ENCODE data around the gene GNAQ.

Gene GNAQ

DNA sequence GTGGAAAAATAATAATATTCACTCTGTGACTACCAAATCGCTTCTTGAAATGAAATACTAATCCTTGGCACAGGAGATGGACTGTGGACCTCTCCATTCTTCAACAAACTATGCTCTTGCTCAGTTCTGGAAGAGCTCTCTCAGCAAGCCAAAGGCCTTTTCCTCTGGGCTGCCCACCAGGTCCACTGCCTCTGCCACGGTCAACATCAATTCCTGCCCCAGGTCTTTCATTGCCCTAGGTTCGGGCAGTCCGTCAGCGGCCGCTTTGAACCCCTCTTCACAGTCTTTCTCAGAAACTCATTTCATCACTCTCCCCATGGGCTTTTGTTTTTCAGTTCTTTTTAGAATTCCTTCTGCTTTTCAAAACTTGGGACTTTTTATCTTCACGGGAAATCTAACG, 64.9 kb downstream of the GNAQ start:
- Histone ChIP-seq H3K4me3 (ENCODE audit: low read length) (no peak overlapping the region), H3K4me1 (ENCODE audit: control insufficient read depth, insufficient read depth, low read length) (peaks cover 4% of the 10 kb centered on the region), H3K9ac (ENCODE audit: low read length) (no peak overlapping the region), H3K27me3 (replicated peaks; ENCODE audit: control insufficient read depth, insufficient read depth, low read length) (no peaks in the 10 kb centered on the region), H3K36me3 (ENCODE audit: control insufficient read depth, insufficient read depth, low read length, severe bottlenecking) (peaks cover 3% of the 10 kb centered on the region), H3K9me3 (ENCODE audit: control insufficient read depth, low read length) (no peaks in the 10 kb centered on the region)
- DNase-seq (ENCODE audit: low read depth) = no peak

DNA sequence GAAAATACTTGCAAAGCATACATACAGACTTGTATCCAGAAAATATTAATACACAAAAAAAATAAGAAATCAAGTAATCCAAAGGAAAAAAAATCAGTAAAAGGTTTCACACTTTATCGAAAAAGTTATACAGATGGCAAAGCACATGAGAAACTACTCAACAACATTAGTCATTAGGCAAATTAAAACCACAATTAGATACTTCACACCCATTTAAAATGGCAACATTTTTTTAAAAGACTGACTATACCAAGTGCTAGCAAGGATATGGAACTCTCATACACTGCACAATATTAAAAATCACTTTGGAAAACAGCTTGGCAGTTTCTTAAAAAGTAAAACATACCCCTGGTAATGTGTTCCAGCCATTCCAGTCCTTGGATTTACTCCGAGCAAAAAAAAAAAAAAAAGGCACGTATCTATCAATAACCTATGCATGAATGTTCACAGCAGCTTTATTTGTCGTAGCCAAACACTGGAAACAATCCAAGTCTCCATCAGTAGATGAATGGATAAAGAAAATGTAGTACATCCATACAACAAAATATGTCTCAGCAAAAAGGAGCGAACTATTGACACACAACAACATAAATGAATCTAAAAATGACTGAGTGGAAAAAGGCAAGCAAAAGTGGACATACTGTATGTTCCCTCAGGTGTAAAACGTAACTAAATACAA, 66.0 kb downstream of the GNAQ start:
- H3K4me3 ChIP-seq (ENCODE audit: low read length) = no peak overlapping the region
- H3K9ac ChIP-seq (ENCODE audit: low read length) = no peak overlapping the region
- no peaks in the 10 kb centered on the region for H3K27me3 ChIP-seq (replicated peaks; ENCODE audit: control insufficient read depth, insufficient read depth, low read length)
- H3K9me3 ChIP-seq (ENCODE audit: control insufficient read depth, low read length) = no peaks in the 10 kb centered on the region
- DNase-seq (ENCODE audit: low read depth) = no peak
- H3K36me3 ChIP-seq (ENCODE audit: control insufficient read depth, insufficient read depth, low read length, severe bottlenecking) = peaks cover 3% of the 10 kb centered on the region
- H3K4me1 ChIP-seq (ENCODE audit: control insufficient read depth, insufficient read depth, low read length) = peaks cover 15% of the 10 kb centered on the region

DNA sequence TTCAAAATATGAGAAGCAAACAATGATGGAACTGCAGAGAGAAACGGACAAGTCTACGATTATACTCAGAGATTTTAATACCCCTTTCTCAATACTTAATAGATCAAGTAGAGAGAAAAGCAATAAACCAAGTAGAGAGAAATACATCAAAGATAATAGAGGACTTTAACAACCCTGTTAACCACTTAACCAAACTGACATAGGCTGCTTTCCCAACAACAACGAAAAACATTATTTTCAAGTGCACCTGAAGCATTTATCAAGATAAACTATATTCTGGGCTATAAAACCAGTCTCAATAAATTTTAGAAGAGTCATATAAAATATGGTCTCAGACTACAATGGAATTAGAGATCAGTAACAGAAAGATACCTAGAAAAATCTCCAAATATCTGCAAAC, 67.4 kb downstream of the GNAQ start:
- no peaks in the 10 kb centered on the region for H3K9me3 ChIP-seq (ENCODE audit: control insufficient read depth, low read length)
- no peaks in the 10 kb centered on the region for H3K27me3 ChIP-seq (replicated peaks; ENCODE audit: control insufficient read depth, insufficient read depth, low read length)
- peaks cover 24% of the 10 kb centered on the region for H3K4me1 ChIP-seq (ENCODE audit: control insufficient read depth, insufficient read depth, low read length)

DNA sequence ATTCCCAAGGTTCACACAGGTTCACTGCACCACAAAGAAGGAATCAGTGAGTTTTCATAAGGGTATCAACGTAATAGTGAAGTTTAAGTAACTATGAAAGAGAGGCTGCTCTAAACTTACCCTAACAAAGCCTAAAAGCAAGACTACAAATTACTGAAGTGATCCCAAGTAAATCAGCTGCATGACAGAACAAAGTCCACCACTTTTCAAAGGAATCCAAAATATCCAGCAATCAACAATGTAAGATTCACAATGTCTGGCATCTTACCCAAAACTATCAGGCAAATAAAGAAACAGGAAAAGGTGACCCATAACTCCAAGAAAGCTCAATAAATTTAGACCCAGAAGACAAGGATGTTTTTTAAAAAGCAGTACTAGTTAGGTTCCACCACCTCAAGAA, 70.1 kb downstream of the GNAQ start:
- DNase-seq (ENCODE audit: low read depth) = no peak
- no peaks in the 10 kb centered on the region for H3K9me3 ChIP-seq (ENCODE audit: control insufficient read depth, low read length)
- no peak overlapping the region for H3K9ac ChIP-seq (ENCODE audit: low read length)
- no peaks in the 10 kb centered on the region for H3K27me3 ChIP-seq (replicated peaks; ENCODE audit: control insufficient read depth, insufficient read depth, low read length)
- no peaks in the 10 kb centered on the region for H3K36me3 ChIP-seq (ENCODE audit: control insufficient read depth, insufficient read depth, low read length, severe bottlenecking)
- peaks cover 24% of the 10 kb centered on the region for H3K4me1 ChIP-seq (ENCODE audit: control insufficient read depth, insufficient read depth, low read length)
- peak overlapping the region; percentile 21 for H3K4me3 ChIP-seq (ENCODE audit: low read length)

More for the DNA sequence above, 67.4 kb downstream of the GNAQ start:
- Histone ChIP-seq H3K9ac (ENCODE audit: low read length) (no peak overlapping the region), H3K36me3 (ENCODE audit: control insufficient read depth, insufficient read depth, low read length, severe bottlenecking) (peaks cover 3% of the 10 kb centered on the region), H3K4me3 (ENCODE audit: low read length) (no peak overlapping the region)
- no peak for DNase-seq (ENCODE audit: low read depth)

GRCh38 chr9:77960356-77961153, 71.1 kb downstream of the GNAQ start:
- peak; percentile 57 for DNase-seq (ENCODE audit: low read depth)
- peak overlapping the region; percentile 21 for H3K4me3 ChIP-seq (ENCODE audit: low read length)
- peaks cover 24% of the 10 kb centered on the region for H3K4me1 ChIP-seq (ENCODE audit: control insufficient read depth, insufficient read depth, low read length)
- H3K9me3 ChIP-seq (ENCODE audit: control insufficient read depth, low read length) = no peaks in the 10 kb centered on the region
- H3K27me3 ChIP-seq (replicated peaks; ENCODE audit: control insufficient read depth, insufficient read depth, low read length) = no peaks in the 10 kb centered on the region
- H3K36me3 ChIP-seq (ENCODE audit: control insufficient read depth, insufficient read depth, low read length, severe bottlenecking) = no peaks in the 10 kb centered on the region
- no peak overlapping the region for H3K9ac ChIP-seq (ENCODE audit: low read length)

GRCh38 chr9:77959803-77960202, 71.8 kb downstream of the GNAQ start:
- Histone ChIP-seq H3K4me3 (ENCODE audit: low read length) (no peak overlapping the region), H3K9me3 (ENCODE audit: control insufficient read depth, low read length) (no peaks in the 10 kb centered on the region), H3K27me3 (replicated peaks; ENCODE audit: control insufficient read depth, insufficient read depth, low read length) (no peaks in the 10 kb centered on the region), H3K9ac (ENCODE audit: low read length) (no peak overlapping the region), H3K36me3 (ENCODE audit: control insufficient read depth, insufficient read depth, low read length, severe bottlenecking) (no peaks in the 10 kb centered on the region), H3K4me1 (ENCODE audit: control insufficient read depth, insufficient read depth, low read length) (peaks cover 24% of the 10 kb centered on the region)
- DNase-seq (ENCODE audit: low read depth) = no peak

GRCh38 chr9:77957652-77958051, 74.0 kb downstream of the GNAQ start:
- Histone ChIP-seq H3K36me3 (ENCODE audit: control insufficient read depth, insufficient read depth, low read length, severe bottlenecking) (no peaks in the 10 kb centered on the region), H3K4me1 (ENCODE audit: control insufficient read depth, insufficient read depth, low read length) (peaks cover 45% of the 10 kb centered on the region), H3K9me3 (ENCODE audit: control insufficient read depth, low read length) (no peaks in the 10 kb centered on the region), H3K27me3 (replicated peaks; ENCODE audit: control insufficient read depth, insufficient read depth, low read length) (no peaks in the 10 kb centered on the region), H3K9ac (ENCODE audit: low read length) (no peak overlapping the region), H3K4me3 (ENCODE audit: low read length) (no peak overlapping the region)
- DNase-seq (ENCODE audit: low read depth) = no peak

- no peak for DNase-seq (ENCODE audit: low read depth)
- no peak overlapping the region for H3K4me3 ChIP-seq (ENCODE audit: low read length)
- H3K36me3 ChIP-seq (ENCODE audit: control insufficient read depth, insufficient read depth, low read length, severe bottlenecking) = no peaks in the 10 kb centered on the region
- H3K9me3 ChIP-seq (ENCODE audit: control insufficient read depth, low read length) = no peaks in the 10 kb centered on the region
- H3K4me1 ChIP-seq (ENCODE audit: control insufficient read depth, insufficient read depth, low read length) = peaks cover 50% of the 10 kb centered on the region
- no peak overlapping the region for H3K9ac ChIP-seq (ENCODE audit: low read length)
- no peaks in the 10 kb centered on the region for H3K27me3 ChIP-seq (replicated peaks; ENCODE audit: control insufficient read depth, insufficient read depth, low read length)
These were observed 75.1 kb downstream of the GNAQ start for GRCh38 chr9:77956555-77956954.

GRCh38 chr9:77954666-77955015, 77.0 kb downstream of the GNAQ start:
- H3K36me3 ChIP-seq (ENCODE audit: control insufficient read depth, insufficient read depth, low read length, severe bottlenecking) = no peaks in the 10 kb centered on the region
- H3K9ac ChIP-seq (ENCODE audit: low read length) = no peak overlapping the region
- no peaks in the 10 kb centered on the region for H3K27me3 ChIP-seq (replicated peaks; ENCODE audit: control insufficient read depth, insufficient read depth, low read length)
- H3K9me3 ChIP-seq (ENCODE audit: control insufficient read depth, low read length) = no peaks in the 10 kb centered on the region
- H3K4me3 ChIP-seq (ENCODE audit: low read length) = peak overlapping the region; percentile 68
- no peak for DNase-seq (ENCODE audit: low read depth)
- peaks cover 35% of the 10 kb centered on the region for H3K4me1 ChIP-seq (ENCODE audit: control insufficient read depth, insufficient read depth, low read length)

DNA sequence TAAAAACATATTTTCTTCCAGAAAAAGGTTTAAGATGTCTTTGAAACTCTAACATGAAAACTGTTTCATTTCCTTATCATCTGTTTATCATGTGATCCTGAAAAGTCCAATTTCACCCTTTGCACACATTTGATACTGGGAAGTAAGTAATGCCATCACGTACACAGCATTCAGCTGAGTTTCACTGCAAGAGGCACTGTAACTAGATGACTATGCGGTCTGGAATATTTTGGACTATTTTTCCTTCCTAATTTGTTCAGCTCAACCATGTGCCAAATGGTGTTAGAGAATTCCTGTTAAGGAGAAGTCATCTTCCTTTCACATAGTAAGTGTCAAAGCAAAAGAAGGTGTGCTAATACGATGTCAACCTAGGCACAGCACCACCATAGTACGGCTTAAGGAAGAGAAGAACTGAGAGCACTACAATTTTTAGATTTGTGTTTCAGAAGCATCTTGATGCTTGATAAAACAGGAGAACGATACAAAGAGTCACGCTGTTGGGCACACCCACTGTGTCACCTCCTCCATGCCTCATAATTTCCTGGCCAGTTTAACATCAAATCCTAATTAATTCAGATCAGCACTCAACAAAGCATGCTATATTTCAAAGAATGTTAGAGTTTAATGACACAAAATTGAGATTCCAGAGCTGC, 77.5 kb downstream of the GNAQ start:
- peak overlapping the region; percentile 30 for H3K9ac ChIP-seq (ENCODE audit: low read length)
- peaks cover 40% of the 10 kb centered on the region for H3K4me1 ChIP-seq (ENCODE audit: control insufficient read depth, insufficient read depth, low read length)
- peak overlapping the region; percentile 68 for H3K4me3 ChIP-seq (ENCODE audit: low read length)
- no peak for DNase-seq (ENCODE audit: low read depth)
- no peaks in the 10 kb centered on the region for H3K27me3 ChIP-seq (replicated peaks; ENCODE audit: control insufficient read depth, insufficient read depth, low read length)
- H3K36me3 ChIP-seq (ENCODE audit: control insufficient read depth, insufficient read depth, low read length, severe bottlenecking) = no peaks in the 10 kb centered on the region
- H3K9me3 ChIP-seq (ENCODE audit: control insufficient read depth, low read length) = no peaks in the 10 kb centered on the region

- Histone ChIP-seq H3K4me1 (ENCODE audit: control insufficient read depth, insufficient read depth, low read length) (peaks cover 43% of the 10 kb centered on the region), H3K9ac (ENCODE audit: low read length) (peak overlapping the region; percentile 28), H3K9me3 (ENCODE audit: control insufficient read depth, low read length) (no peaks in the 10 kb centered on the region), H3K36me3 (ENCODE audit: control insufficient read depth, insufficient read depth, low read length, severe bottlenecking) (no peaks in the 10 kb centered on the region), H3K4me3 (ENCODE audit: low read length) (peak overlapping the region; percentile 68), H3K27me3 (replicated peaks; ENCODE audit: control insufficient read depth, insufficient read depth, low read length) (no peaks in the 10 kb centered on the region)
- DNase-seq (ENCODE audit: low read depth) = no peak
These were observed 78.0 kb downstream of the GNAQ start for GRCh38 chr9:77953590-77953989.
